H9 (cell line): Measurements from ENCODE around the gene AP4B1. TPM values are rescaled to one million over a fixed set of nuclear protein-coding genes. Genes with fewer than 3 reads are reported as not detected.

Source experiments
- DNase-seq: peaks from one replicate; pipeline ENCODE4 v3.0.0-alpha.2; 2017
- H2AFZ ChIP-seq: one replicate; pipeline ENCODE4 v1.6.1; 2013; ENCODE audit warnings: mild to moderate bottlenecking, low read length, control low read depth, moderate library complexity
- H2AK5ac ChIP-seq: 2 replicates; pipeline ENCODE4 v1.6.1; 2013; ENCODE audit warnings: low read length, control low read depth, mixed read lengths; ENCODE audit not compliant: insufficient read length
- H2BK120ac ChIP-seq: one replicate; pipeline ENCODE4 v1.6.1; 2013; ENCODE audit warnings: low read depth, mild to moderate bottlenecking, low read length, control low read depth, inconsistent platforms; ENCODE audit not compliant: poor library complexity, severe bottlenecking
- H2BK12ac ChIP-seq: 2 replicates; pipeline ENCODE4 v1.6.1; 2013; ENCODE audit warnings: low read length, control low read depth, mixed read lengths, low read depth; ENCODE audit not compliant: insufficient read length
- H2BK15ac ChIP-seq: 2 replicates; pipeline ENCODE4 v1.6.1; 2013; ENCODE audit warnings: low read depth, low read length, control low read depth
- H2BK20ac ChIP-seq: one replicate; pipeline ENCODE4 v1.6.1; 2013; ENCODE audit warnings: low read depth, mild to moderate bottlenecking, low read length, control low read depth, inconsistent platforms; ENCODE audit not compliant: poor library complexity, severe bottlenecking
- H2BK5ac ChIP-seq: 2 replicates; pipeline ENCODE4 v1.6.1; 2013; ENCODE audit warnings: low read length, control low read depth, mixed read lengths; ENCODE audit not compliant: insufficient read length
- H3K14ac ChIP-seq: 2 replicates; pipeline ENCODE4 v1.6.1; 2013; ENCODE audit warnings: low read length, control low read depth; ENCODE audit not compliant: insufficient read depth
- H3K18ac ChIP-seq: 2 replicates; pipeline ENCODE4 v1.6.1; 2013; ENCODE audit warnings: low read depth, mild to moderate bottlenecking, mixed read lengths, low read length, control low read depth; ENCODE audit not compliant: insufficient read length
- H3K23ac ChIP-seq: 2 replicates; pipeline ENCODE4 v1.6.1; 2013; ENCODE audit warnings: low read length, control low read depth, mixed read lengths, low read depth; ENCODE audit not compliant: insufficient read length
- H3K23me2 ChIP-seq: 2 replicates; pipeline ENCODE4 v1.6.1; 2013; ENCODE audit warnings: low read depth, mild to moderate bottlenecking, mixed read lengths, low read length, control low read depth; ENCODE audit not compliant: insufficient read length, poor library complexity, severe bottlenecking
- H3K27ac ChIP-seq: 2 replicates; pipeline ENCODE4 v1.5.1; 2013; ENCODE audit warnings: low read length, control low read depth, mixed read lengths, low read depth; ENCODE audit not compliant: insufficient read length
- H3K27me3 ChIP-seq: 2 replicates; pipeline ENCODE4 v1.6.1; 2013; ENCODE audit warnings: low read length, control low read depth, inconsistent platforms; ENCODE audit not compliant: insufficient read depth
- H3K4ac ChIP-seq: 2 replicates; pipeline ENCODE4 v1.6.1; 2013; ENCODE audit warnings: low read depth, mild to moderate bottlenecking, control low read depth, inconsistent platforms, low read length, moderate library complexity
- H3K4me1 ChIP-seq: 2 replicates; pipeline ENCODE4 v1.6.1; 2013; ENCODE audit warnings: low read length, control low read depth, inconsistent platforms; ENCODE audit not compliant: insufficient read depth
- H3K4me2 ChIP-seq: 2 replicates; pipeline ENCODE4 v1.6.1; 2013; ENCODE audit warnings: low read length, control low read depth, mixed read lengths; ENCODE audit not compliant: insufficient read length, insufficient read depth
- H3K56ac ChIP-seq: 2 replicates; pipeline ENCODE4 v1.6.1; 2013; ENCODE audit warnings: low read depth, mild to moderate bottlenecking, mixed read lengths, low read length, control low read depth; ENCODE audit not compliant: insufficient read length
- H3K79me1 ChIP-seq: 2 replicates; pipeline ENCODE4 v1.6.1; 2013; ENCODE audit warnings: low read depth, mild to moderate bottlenecking, moderate library complexity, low read length, control low read depth, inconsistent platforms; ENCODE audit not compliant: insufficient read depth, poor library complexity, severe bottlenecking
- H3K79me2 ChIP-seq: 2 replicates; pipeline ENCODE4 v1.6.1; 2013; ENCODE audit warnings: low read length, control low read depth, inconsistent platforms; ENCODE audit not compliant: insufficient read depth
- H3K9ac ChIP-seq: 2 replicates; pipeline ENCODE4 v1.6.1; 2013; ENCODE audit warnings: low read length, control low read depth, mixed read lengths; ENCODE audit not compliant: insufficient read length; ENCODE audit errors: extremely low read depth
- H3K9me3 ChIP-seq: one replicate; pipeline ENCODE4 v1.6.1; 2013; ENCODE audit warnings: low read depth, low read length, inconsistent platforms; ENCODE audit not compliant: control insufficient read depth
- H3T11ph ChIP-seq: one replicate; pipeline ENCODE4 v1.6.1; 2013; ENCODE audit warnings: mild to moderate bottlenecking, low read length, control low read depth, inconsistent platforms
- H4K20me1 ChIP-seq: one replicate; pipeline ENCODE4 v1.6.1; 2013; ENCODE audit not compliant: control insufficient read depth, insufficient read length, insufficient read depth
- H4K5ac ChIP-seq: 2 replicates; pipeline ENCODE4 v1.6.1; 2013; ENCODE audit warnings: low read depth, mild to moderate bottlenecking, mixed read lengths, low read length, control low read depth; ENCODE audit not compliant: insufficient read length
- H4K8ac ChIP-seq: replicated peaks from 2 replicates; pipeline ENCODE4 v1.6.1; 2013; ENCODE audit warnings: low read length, control low read depth, mixed read lengths, low read depth; ENCODE audit not compliant: insufficient read length
- H4K91ac ChIP-seq: 2 replicates; pipeline ENCODE4 v1.6.1; 2013; ENCODE audit warnings: low read depth, mild to moderate bottlenecking, moderate library complexity, mixed read lengths, low read length, control low read depth; ENCODE audit not compliant: insufficient read length
- H3K27ac Mint-ChIP-seq, 3 experiments: 2 replicates in 2 of 3; 3 replicates in 1 of 3; pipeline ENCODE4 v1.8.0; 2020 to 2021; ENCODE audit warnings: mixed read lengths in 3 of 3, mild to moderate bottlenecking in 1 of 3, moderate library complexity in 1 of 3
- H3K27me3 Mint-ChIP-seq: 2 replicates; pipeline ENCODE4 v1.8.0; 2021; ENCODE audit warnings: low read depth, mild to moderate bottlenecking, moderate library complexity, mixed read lengths
- H3K36me3 Mint-ChIP-seq, 3 experiments: 2 replicates in 2 of 3; 3 replicates in 1 of 3; pipeline ENCODE4 v1.8.0; 2020 to 2021; ENCODE audit warnings: low read depth in 3 of 3, mixed read lengths in 3 of 3; ENCODE audit not compliant: insufficient read depth in 1 of 3
- H3K4me1 Mint-ChIP-seq, 2 experiments: 2 replicates each; pipeline ENCODE4 v1.8.0; 2020; ENCODE audit warnings: mixed read lengths in 2 of 2
- H3K4me3 Mint-ChIP-seq, 2 experiments: 2 replicates in 1 of 2; 3 replicates in 1 of 2; pipeline ENCODE4 v1.8.0; 2020 to 2021; ENCODE audit warnings: mild to moderate bottlenecking in 2 of 2, mixed read lengths in 2 of 2, moderate library complexity in 1 of 2
- H3K9me3 Mint-ChIP-seq, 2 experiments: 2 replicates in 1 of 2; 3 replicates in 1 of 2; pipeline ENCODE4 v1.8.0; 2020; ENCODE audit warnings: mild to moderate bottlenecking in 2 of 2, mixed read lengths in 2 of 2, moderate library complexity in 1 of 2
- CTCF ChIP-seq: fragments of 200-600 bp; sonication (generic); conservative IDR thresholded peaks from 3 replicates; pipeline ENCODE4 v1.8.0; 2021; ENCODE audit warnings: antibody characterized with exemption, mild to moderate bottlenecking
- WGBS: extraction: QIAGEN DNeasy Blood & Tissue Kit; methylation state at CpG from one replicate; pipeline ENCODE4 v1.1.7; 2013; ENCODE audit warnings: missing lambda C conversion rate, low lambda C conversion rate, mixed read lengths; ENCODE audit not compliant: insufficient read length; ENCODE audit errors: extremely low coverage; 5-methylcytosine and 5-hydroxymethylcytosine counted together
- total RNA-seq: library from RNA; stranded (reverse); gene quantifications from 2 replicates; pipeline ENCODE4 v1.2.1, GENCODE V29; 2021

The AP4B1 gene
- total RNA-seq, 1 experiment from 2014 or later = 19.3 TPM

GRCh38 chr1:113913312-113913668 is 8.7 kb upstream of the AP4B1 start:
- H2BK5ac ChIP-seq = no peak overlapping the region
- H3K23me2 ChIP-seq = no peaks in the 10 kb centered on the region
- H3K4me2 ChIP-seq = no peak overlapping the region
- no peaks in the 10 kb centered on the region for H3K9me3 Mint-ChIP-seq
- H3K9me3 ChIP-seq = no peaks in the 10 kb centered on the region
- H3K27me3 ChIP-seq = no peaks in the 10 kb centered on the region
- H3K4ac ChIP-seq = no peak overlapping the region
- H3K18ac ChIP-seq = no peak overlapping the region
- DNase-seq = no peak
- H4K5ac ChIP-seq = no peak overlapping the region
- no peak overlapping the region for H2AFZ ChIP-seq
- peaks cover 4% of the 10 kb centered on the region for H3K27me3 Mint-ChIP-seq
- H2BK12ac ChIP-seq = no peak overlapping the region
- no peak overlapping the region for H3T11ph ChIP-seq
- no peak overlapping the region for H3K4me3 Mint-ChIP-seq
- no peak overlapping the region for H2BK20ac ChIP-seq
- no CpG with 5 or more reads among the region's 3 CpGs for WGBS
- no peaks in the 10 kb centered on the region for H3K79me1 ChIP-seq
- no peaks in the 10 kb centered on the region for H3K79me2 ChIP-seq
- no peaks in the 10 kb centered on the region for H4K20me1 ChIP-seq
- no peak overlapping the region for H3K23ac ChIP-seq
- no peak overlapping the region for H4K8ac ChIP-seq
- H2BK15ac ChIP-seq = no peak overlapping the region
- no peak overlapping the region for H3K14ac ChIP-seq
- no peak overlapping the region for H3K9ac ChIP-seq
- no peak overlapping the region for H4K91ac ChIP-seq
- H3K27ac ChIP-seq = no peak overlapping the region
- H2BK120ac ChIP-seq = no peak overlapping the region
- peaks cover 3% of the 10 kb centered on the region in 2 experiments; a peak in 1 of 4 replicates for H3K4me1 Mint-ChIP-seq
- no peaks in the 10 kb centered on the region for H3K4me1 ChIP-seq
- no peak overlapping the region for H2AK5ac ChIP-seq
- peaks cover 5 to 30% (median 28%) of the 10 kb centered on the region in 3 experiments; a peak in 6 of 7 replicates for H3K36me3 Mint-ChIP-seq
- no peak for TF ChIP-seq CTCF
- H3K27ac Mint-ChIP-seq = no peak overlapping the region
- H3K56ac ChIP-seq = no peak overlapping the region
